GM18858 (cell line): ENCODE data around the gene IGFBP1.
"Not testable (repeated sequence)": the region's sequence is repeated elsewhere in the genome, so short reads cannot be mapped to it uniquely, and the experiment has no call there.

Source experiments
- ATAC-seq: cut with Tn5 transposase; IDR thresholded peaks from one replicate; pipeline ENCODE4 v1.9.1; 2021; ENCODE audit not compliant: unreplicated experiment

IGFBP1 gene

DNA sequence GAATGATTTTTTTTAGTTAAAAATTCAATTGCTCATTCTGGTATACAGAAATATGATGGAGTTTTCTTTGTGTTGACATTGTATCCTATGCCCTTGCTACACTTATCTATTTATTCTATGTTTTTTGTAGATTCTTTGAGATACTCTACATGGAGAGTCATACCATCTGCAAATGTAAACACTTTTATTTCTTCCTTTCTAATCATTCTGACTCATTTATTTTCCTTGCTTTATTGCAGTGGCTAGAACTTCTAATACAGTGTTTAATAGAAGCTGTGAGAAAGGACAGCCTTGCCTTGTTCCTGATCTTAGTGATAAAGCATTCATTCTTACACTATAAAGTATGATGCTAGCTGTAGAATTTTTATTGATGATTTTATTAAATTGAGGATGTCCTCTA, 42.7 kb downstream of the IGFBP1 start:
- ATAC-seq = no peak

DNA sequence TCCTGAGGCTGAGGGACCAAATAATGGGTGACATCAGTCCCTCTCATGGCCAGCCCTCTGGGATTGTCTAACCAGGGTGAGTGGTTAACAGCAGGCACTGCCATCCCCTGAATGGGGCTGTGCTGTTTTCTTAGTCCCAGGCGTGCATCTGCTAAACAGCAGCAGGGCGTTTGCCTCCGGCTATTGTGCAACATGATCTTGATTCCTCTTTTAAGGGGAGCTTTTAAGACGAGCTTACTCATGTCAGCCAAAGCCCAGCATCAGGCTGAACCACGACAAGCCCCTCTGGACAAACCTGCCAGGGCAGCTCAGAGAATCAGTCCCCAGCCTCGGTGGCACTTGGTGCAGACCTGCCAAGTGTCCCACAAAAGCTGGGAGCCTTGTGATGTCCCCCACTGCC, 49.0 kb downstream of the IGFBP1 start:
- ATAC-seq = no peak

DNA sequence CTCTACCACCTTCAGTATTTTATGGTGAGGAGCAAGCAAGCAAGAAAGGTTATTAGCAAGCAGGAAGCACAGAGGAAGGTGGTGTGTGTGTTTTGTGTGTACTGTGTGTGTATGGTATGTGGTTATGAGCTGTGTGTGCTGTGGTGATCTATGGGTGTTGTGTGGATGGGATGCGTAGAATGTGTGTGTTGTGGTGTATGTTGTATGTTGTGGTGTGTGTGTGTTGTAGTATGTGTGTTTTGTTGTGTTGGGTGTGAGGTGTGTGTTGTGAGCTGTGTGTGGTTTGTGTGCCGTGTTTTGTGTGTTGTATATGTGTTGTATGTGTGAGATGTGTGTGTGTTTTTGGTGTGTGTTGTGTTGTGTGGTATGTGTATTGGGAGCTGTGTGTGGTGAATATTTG, 49.6 kb downstream of the IGFBP1 start:
- ATAC-seq = no peak

DNA sequence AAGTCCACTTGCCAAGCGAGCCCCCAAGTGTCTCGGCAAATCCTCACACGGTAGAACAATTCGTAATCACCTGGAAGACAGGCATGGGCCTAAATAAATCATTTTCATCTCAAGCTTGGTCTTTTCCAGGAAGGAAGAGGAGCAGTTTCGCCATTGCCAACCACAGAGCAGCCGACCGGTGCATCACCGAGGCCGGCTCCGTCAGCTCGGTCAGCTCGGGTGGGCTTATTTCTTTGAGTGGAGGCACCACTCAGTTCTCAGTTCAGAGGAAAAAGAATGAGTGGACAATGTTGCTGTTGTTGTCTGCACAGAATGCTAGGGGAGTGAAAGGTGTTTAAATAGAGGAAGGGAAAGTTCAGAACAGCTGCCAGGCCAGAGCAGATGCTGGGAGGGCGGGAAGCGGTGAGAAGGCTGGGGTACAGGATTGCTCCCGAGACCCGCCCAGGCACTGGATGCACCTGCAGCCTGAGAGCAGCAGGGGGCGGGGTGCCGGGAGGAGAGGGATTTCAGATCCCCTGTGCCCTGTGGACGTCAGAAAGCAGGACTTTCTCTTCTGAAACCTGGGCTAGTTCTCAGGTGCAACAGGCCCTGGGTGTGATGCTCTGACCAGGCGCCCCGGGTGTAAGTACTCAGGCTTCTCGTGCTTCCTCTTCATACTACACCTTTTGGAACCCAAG, 50.5 kb downstream of the IGFBP1 start:
- no peak for ATAC-seq

DNA sequence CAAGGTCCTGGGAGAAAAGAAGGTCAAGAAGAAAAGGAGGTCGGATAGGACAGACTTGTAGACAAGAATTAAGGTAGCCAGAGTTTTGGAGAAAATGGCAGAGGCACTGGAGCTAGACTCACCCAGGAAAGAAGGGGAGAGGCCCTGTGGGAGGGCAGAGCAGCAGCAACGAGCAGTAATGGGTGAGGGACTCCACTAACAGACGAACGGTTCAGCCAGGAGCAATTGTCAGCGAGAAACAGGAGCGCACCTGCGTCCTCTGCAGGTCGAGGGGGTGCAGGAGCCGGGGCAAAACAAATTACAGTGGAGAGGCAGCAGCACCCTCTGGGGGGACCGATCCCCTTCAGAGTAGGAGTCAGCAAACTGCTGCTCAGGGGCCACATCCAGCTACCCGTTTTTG, 51.3 kb downstream of the IGFBP1 start:
- ATAC-seq = no peak

DNA sequence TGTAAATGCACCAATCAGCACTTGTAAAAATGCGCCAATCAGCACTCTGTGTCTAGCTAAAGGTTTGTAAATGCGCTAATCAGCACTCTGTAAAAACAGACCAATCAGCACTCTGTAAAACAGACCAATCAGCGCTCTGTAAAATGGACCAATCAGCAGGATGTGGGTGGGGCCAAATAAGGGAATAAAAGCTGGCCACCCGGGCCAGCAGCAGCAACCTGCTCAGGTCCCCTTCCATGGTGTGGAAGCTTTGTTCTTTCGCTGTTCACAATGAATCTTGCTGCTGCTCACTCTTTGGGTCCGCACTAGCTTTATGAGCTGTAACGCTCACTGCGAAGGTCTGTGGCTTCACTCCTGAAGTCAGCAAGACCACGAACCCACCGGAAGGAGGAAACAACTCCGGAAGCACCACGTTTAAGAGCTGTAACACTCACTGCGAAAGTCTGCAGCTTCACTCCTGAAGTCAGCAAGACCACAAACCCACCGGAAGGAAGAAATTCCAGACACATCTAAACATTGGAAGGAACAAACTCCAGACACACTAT, 52.0 kb downstream of the IGFBP1 start:
- ATAC-seq = not testable (repeated sequence)

DNA sequence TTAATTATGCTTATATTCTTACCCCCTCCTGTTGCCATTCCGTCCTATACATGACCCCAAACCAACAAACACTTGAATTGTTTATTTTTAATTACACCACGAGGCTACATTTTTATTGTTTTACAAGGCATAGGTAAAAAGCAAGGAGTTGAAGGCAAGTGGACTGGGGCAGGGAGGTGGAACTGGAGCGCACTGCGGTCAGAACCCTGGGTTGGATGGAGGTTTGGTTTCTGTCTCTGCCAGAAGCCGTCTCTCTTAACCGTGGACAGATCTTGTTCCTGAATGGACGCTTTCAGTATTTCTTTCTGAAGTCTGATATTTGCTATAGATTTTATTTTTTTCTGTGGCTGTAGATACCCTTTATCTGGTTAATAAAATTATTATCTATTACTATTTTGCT, 52.7 kb downstream of the IGFBP1 start:
- no peak for ATAC-seq
